HCT116 (cell line): ENCODE measurements around the gene HCN1. TPM values are rescaled to one million over a fixed set of nuclear protein-coding genes. Genes with fewer than 3 reads are reported as not detected.

ENCODE experiments used
- ATAC-seq: fragments of 200-7000 bp; cut with Tn5 transposase; 2 replicates; pipeline ENCODE4 v1.9.1; 2020; ENCODE audit warnings: mild to moderate bottlenecking, moderate library complexity
- BruUV-seq: library from RNA; stranded (reverse); fragments of 400-500 nt; replicated peaks from 2 replicates; lab custom pipeline; 2021; lab: Mats Ljungman, UMichigan
- CTCF ChIA-PET: fragments of 300-600 bp; sonication (Branson Sonifier 250); formaldehyde crosslinking; loops from one replicate; lab custom pipeline; 2021; ENCODE audit warnings: antibody characterized with exemption; lab: Charles Lee
- POLR2A ChIA-PET: fragments of 300-600, 350-600 bp; sonication (Branson Sonifier 250); formaldehyde crosslinking; loops from one replicate; lab custom pipeline; 2021; ENCODE audit warnings: antibody characterized with exemption; lab: Charles Lee
- RAD21 ChIA-PET, 2 experiments: fragments of 300-600 bp; sonication (Branson Sonifier 250); formaldehyde crosslinking; loops; one replicate each; lab custom pipeline; 2023; ENCODE audit warnings: low total read pairs in 2 of 2; ENCODE audit not compliant: uncharacterized antibody in 2 of 2, unreplicated experiment in 2 of 2, low non-redundant PET in 1 of 2; lab: Charles Lee
- DNase-seq: peaks from one replicate; pipeline ENCODE4 v3.0.0-alpha.2; 2010; ENCODE audit warnings: low read depth, low spot score
- H2AFZ ChIP-seq: fragments of 200-600 bp; shearing (Covaris generic), sonication (generic); 2 replicates; pipeline ENCODE4 v1.6.1; 2017; ENCODE audit warnings: low read depth, mixed run types, mixed read lengths, antibody characterized with exemption, low read length; ENCODE audit not compliant: poor library complexity, severe bottlenecking
- H3K27ac ChIP-seq: 2 replicates; pipeline ENCODE4 v1.5.1; 2012; ENCODE audit warnings: low read depth, low read length
- H3K27me3 ChIP-seq: fragments of 200-600 bp; sonication (generic); 2 replicates; pipeline ENCODE4 v1.6.1; 2016; ENCODE audit warnings: mixed run types, low read length, mixed read lengths; ENCODE audit not compliant: insufficient read depth
- H3K36me3 ChIP-seq, 2 experiments: fragments of 200-500 bp in 1 of 2; fragments of 200-600 bp in 1 of 2; sonication (Bioruptor generic) in 1 of 2; sonication (generic) in 1 of 2; 2 replicates each; pipeline versions ENCODE4 v1.5.1 to v1.6.1; 2014 to 2016; ENCODE audit warnings: low read length in 2 of 2, inconsistent platforms in 1 of 2, mixed read lengths in 1 of 2, mixed run types in 1 of 2; ENCODE audit not compliant: insufficient read depth in 2 of 2, control insufficient read depth in 1 of 2
- H3K4me1 ChIP-seq, 2 experiments: fragments of 200-600 bp in 1 of 2; sonication (generic) in 1 of 2; 2 replicates each; pipeline versions ENCODE4 v1.5.1 to v1.6.1; 2012 to 2017; ENCODE audit warnings: low read length in 2 of 2, inconsistent platforms in 1 of 2, mild to moderate bottlenecking in 1 of 2, mixed read lengths in 1 of 2, mixed run types in 1 of 2, moderate library complexity in 1 of 2; ENCODE audit not compliant: insufficient read depth in 2 of 2, control insufficient read depth in 1 of 2
- H3K4me2 ChIP-seq: fragments of 200-600 bp; sonication (generic); 2 replicates; pipeline ENCODE4 v1.6.1; 2017; ENCODE audit warnings: mixed run types, low read length, mixed read lengths
- H3K4me3 ChIP-seq, 2 experiments: fragments of 200-600 bp in 1 of 2; sonication (generic) in 1 of 2; replicated peaks in 1 of 2; 2 replicates each; pipeline ENCODE4 v1.5.1; 2011 to 2016; ENCODE audit warnings: low read length in 2 of 2, control low read depth in 1 of 2, low read depth in 1 of 2, mild to moderate bottlenecking in 1 of 2, mixed read lengths in 1 of 2, mixed run types in 1 of 2
- H3K79me2 ChIP-seq: fragments of 200-600 bp; sonication (generic); 2 replicates; pipeline ENCODE4 v1.6.1; 2017; ENCODE audit warnings: mild to moderate bottlenecking, mixed run types, low read length, moderate library complexity, mixed read lengths; ENCODE audit not compliant: insufficient read depth
- H3K9ac ChIP-seq: fragments of 200-600 bp; sonication (generic); 2 replicates; pipeline ENCODE4 v1.6.1; 2016; ENCODE audit warnings: low read length, mixed read lengths
- H3K9me2 ChIP-seq: fragments of 200-600 bp; sonication (generic), shearing (Covaris generic); 2 replicates; pipeline ENCODE4 v1.6.1; 2017; ENCODE audit warnings: mixed run types, mild to moderate bottlenecking, moderate library complexity; ENCODE audit not compliant: insufficient read depth
- H3K9me3 ChIP-seq, 2 experiments: fragments of 200-500 bp in 1 of 2; fragments of 200-600 bp in 1 of 2; sonication (Bioruptor generic) in 1 of 2; sonication (generic) in 1 of 2; 2 replicates each; pipeline ENCODE4 v1.6.1; 2014 to 2017; ENCODE audit warnings: low read length in 2 of 2, mixed read lengths in 2 of 2, inconsistent platforms in 1 of 2, low read depth in 1 of 2, mild to moderate bottlenecking in 1 of 2, mixed run types in 1 of 2, moderate library complexity in 1 of 2; ENCODE audit not compliant: control insufficient read depth in 1 of 2, insufficient read depth in 1 of 2
- H4K20me1 ChIP-seq: fragments of 200-600 bp; sonication (generic), shearing (Covaris generic); 2 replicates; pipeline ENCODE4 v1.6.1; 2017; ENCODE audit warnings: mixed run types, mild to moderate bottlenecking, moderate library complexity; ENCODE audit not compliant: insufficient read depth
- EGR1 ChIP-seq: IDR thresholded peaks from 2 replicates; pipeline ENCODE4 v1.6.1; 2012; ENCODE audit warnings: low read depth
- ELF1 ChIP-seq: IDR thresholded peaks from 2 replicates; pipeline ENCODE4 v1.6.1; 2012; ENCODE audit warnings: low read depth, borderline replicate concordance
- EZH2 ChIP-seq: fragments of 200-600 bp; sonication (generic); IDR thresholded peaks from 2 replicates; pipeline ENCODE4 v1.6.1; 2017; ENCODE audit warnings: antibody characterized with exemption, mixed run types
- JUND ChIP-seq: IDR thresholded peaks from 2 replicates; pipeline ENCODE4 v1.6.1; 2012
- MAX ChIP-seq: IDR thresholded peaks from 2 replicates; pipeline ENCODE4 v1.6.1; 2012
- RAD21 ChIP-seq: IDR thresholded peaks from 2 replicates; pipeline ENCODE4 v1.6.1; 2012; ENCODE audit warnings: low read depth, mild to moderate bottlenecking
- REST ChIP-seq: IDR thresholded peaks from 2 replicates; pipeline ENCODE4 v1.6.1; 2012; ENCODE audit warnings: low read depth
- SP1 ChIP-seq: IDR thresholded peaks from 2 replicates; pipeline ENCODE4 v1.6.1; 2012; ENCODE audit warnings: low read depth
- SRF ChIP-seq: IDR thresholded peaks from 2 replicates; pipeline ENCODE4 v1.6.1; 2012; ENCODE audit warnings: low read depth
- YY1 ChIP-seq: IDR thresholded peaks from 2 replicates; pipeline ENCODE4 v1.6.1; 2011; ENCODE audit warnings: low read length, low read depth, moderate library complexity, mild to moderate bottlenecking; ENCODE audit not compliant: insufficient replicate concordance; ENCODE audit errors: extremely low read depth
- ZBTB33 ChIP-seq: IDR thresholded peaks from 2 replicates; pipeline ENCODE4 v1.6.1; 2011; ENCODE audit warnings: mild to moderate bottlenecking, low read length, moderate library complexity; ENCODE audit not compliant: insufficient replicate concordance; ENCODE audit errors: extremely low read depth
- ZFX ChIP-seq: fragments of 450-650 bp; IDR thresholded peaks from 2 replicates; pipeline ENCODE4 v1.6.1; 2017
- intact Hi-C: fragments of 100-400 bp; cut with micrococcal nuclease; formaldehyde crosslinking; loops from 2 replicates; pipeline ENCODE4 v1.10.0; 2022
- total RNA-seq: library from RNA; stranded (reverse); gene quantifications from one replicate; pipeline ENCODE4 v1.2.1, GENCODE V29; 2021; ENCODE audit not compliant: unreplicated experiment

Gene HCN1
- total RNA-seq, 1 experiment from 2014 or later, result 0.10 TPM

- TF ChIP-seq REST (no peak), SRF (no peak)
Measured at GRCh38 chr5:45622365-45622764, 73.8 kb downstream of the HCN1 start (continued).

- no peaks in the 10 kb centered on the region for H3K4me1 ChIP-seq
- H3K9me3 ChIP-seq, result no peaks in the 10 kb centered on the region
- TF ChIP-seq MAX, result no peak
- TF ChIP-seq ZBTB33, result no peak
- no peak for TF ChIP-seq JUND
- TF ChIP-seq ELF1, result no peak
- no peak for TF ChIP-seq ZFX
- no peak for TF ChIP-seq SP1
- TF ChIP-seq YY1, result no peak
- no peak for TF ChIP-seq EZH2
- no peak for TF ChIP-seq SRF
- no peak for TF ChIP-seq EGR1
- TF ChIP-seq RAD21, result no peak
- no peaks in the 10 kb centered on the region for H3K9me2 ChIP-seq
- H3K4me2 ChIP-seq, result no peak overlapping the region
- BruUV-seq, result no TSS peak
- no peak overlapping the region for H2AFZ ChIP-seq
- no peaks in the 10 kb centered on the region for H4K20me1 ChIP-seq
- POLR2A ChIA-PET, result no interaction called here
- CTCF ChIA-PET, result no interaction called here
- intact Hi-C loops, result no loop called here
- DNase-seq (no peak), ATAC-seq (no peak)
- H3K4me3 ChIP-seq, result no peak overlapping the region
- no peaks in the 10 kb centered on the region for H3K79me2 ChIP-seq
- H3K9ac ChIP-seq, result no peak overlapping the region
- no peaks in the 10 kb centered on the region for H3K36me3 ChIP-seq
- RAD21 ChIA-PET, result no interaction called here
- H3K27me3 ChIP-seq, result no peaks in the 10 kb centered on the region
- no peak overlapping the region for H3K27ac ChIP-seq
Measured at GRCh38 chr5:45617859-45618416, 78.2 kb downstream of the HCN1 start.
